Mucosa of descending colon (tissue), 3 donors: ENCODE data around the gene RALGPS1. TPM values are rescaled to one million over a fixed set of nuclear protein-coding genes. Genes with fewer than 3 reads are reported as not detected.

Experiments
- ATAC-seq: fragments of 200-7000 bp; cut with Tn5 transposase; one replicate; pipeline ENCODE4 v1.9.1; 2020; ENCODE audit warnings: mild to moderate bottlenecking, moderate library complexity
- DNase-seq, 3 donors: peaks; one replicate each; pipeline ENCODE4 v3.0.0-alpha.2; 2020
- H3K36me3 ChIP-seq: fragments of 200-600 bp; one replicate; pipeline ENCODE4 v1.8.0; 2021; ENCODE audit warnings: low read depth, mild to moderate bottlenecking
- H3K4me1 ChIP-seq: fragments of 200-600 bp; one replicate; pipeline ENCODE4 v1.8.0; 2021; ENCODE audit warnings: low read depth, mild to moderate bottlenecking
- H3K4me3 ChIP-seq: fragments of 200-600 bp; one replicate; pipeline ENCODE4 v1.8.0; 2021; ENCODE audit warnings: mild to moderate bottlenecking
- H3K9me3 ChIP-seq: fragments of 200-600 bp; one replicate; pipeline ENCODE4 v1.8.0; 2021; ENCODE audit warnings: mild to moderate bottlenecking
- intact Hi-C, 2 donors: fragments of 100-400 bp; cut with DNase I in 1 of 2; cut with micrococcal nuclease in 1 of 2; formaldehyde crosslinking; loops; one replicate each; pipeline versions ENCODE4 v1.11.0 to v1.11.1; 2022; cut with DNase I, micrococcal nuclease
- total RNA-seq, 3 donors: library from RNA; stranded (reverse); fragmentation: NEBNext Ultra II Directional in 2 of 3; extraction: Animal tissue kit (Norgen Biotek cat#: 25700) in 2 of 3; gene quantifications; one replicate each; pipeline versions ENCODE4 v1.2.1 to v1.2.4, GENCODE V29; 2021 to 2023
- TF ChIP-seq, protein P1 (sequence below): fragments of 200-600 bp; IDR thresholded peaks from one replicate; pipeline ENCODE4 v1.8.0; 2022; ENCODE audit warnings: antibody characterized with exemption, mild to moderate bottlenecking
- donor health status: DM: no; HTN: no; CAD: no; lungs with moderate emphysema.
- donor health status: DM: no; HTN: no; CAD: no.
- donor health status: DM: no; HTN: yes; CAD: no.

Gene RALGPS1
- total RNA-seq, 3 donors from 2014 or later: 31.3 to 55.4 (median 32.1) TPM

DNA sequence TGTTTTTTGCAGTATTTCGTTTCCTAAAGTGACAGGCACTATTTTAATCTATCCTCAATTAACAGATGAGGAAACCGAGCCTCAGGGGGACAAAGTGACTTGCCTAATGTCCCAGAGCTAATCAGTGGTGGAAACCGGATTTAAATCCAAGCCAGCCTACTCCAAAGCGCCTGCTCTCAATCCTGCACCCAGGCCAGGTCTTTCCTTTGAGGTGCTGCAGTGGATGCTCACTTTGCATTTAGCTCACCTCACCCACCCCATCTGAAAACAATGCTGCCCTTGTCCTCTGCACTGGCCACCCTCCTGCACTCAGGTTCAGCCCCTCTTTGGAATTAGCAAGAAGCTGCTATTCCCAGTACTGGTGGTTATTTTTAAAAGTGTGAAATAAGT lies 191.9 kb downstream of the RALGPS1 start:
- no peaks in the 10 kb centered on the region for H3K36me3 ChIP-seq
- no peaks in the 10 kb centered on the region for H3K9me3 ChIP-seq
- intact Hi-C loops: no loop called here
- ATAC-seq: no peak
- TF ChIP-seq, protein P1, sequence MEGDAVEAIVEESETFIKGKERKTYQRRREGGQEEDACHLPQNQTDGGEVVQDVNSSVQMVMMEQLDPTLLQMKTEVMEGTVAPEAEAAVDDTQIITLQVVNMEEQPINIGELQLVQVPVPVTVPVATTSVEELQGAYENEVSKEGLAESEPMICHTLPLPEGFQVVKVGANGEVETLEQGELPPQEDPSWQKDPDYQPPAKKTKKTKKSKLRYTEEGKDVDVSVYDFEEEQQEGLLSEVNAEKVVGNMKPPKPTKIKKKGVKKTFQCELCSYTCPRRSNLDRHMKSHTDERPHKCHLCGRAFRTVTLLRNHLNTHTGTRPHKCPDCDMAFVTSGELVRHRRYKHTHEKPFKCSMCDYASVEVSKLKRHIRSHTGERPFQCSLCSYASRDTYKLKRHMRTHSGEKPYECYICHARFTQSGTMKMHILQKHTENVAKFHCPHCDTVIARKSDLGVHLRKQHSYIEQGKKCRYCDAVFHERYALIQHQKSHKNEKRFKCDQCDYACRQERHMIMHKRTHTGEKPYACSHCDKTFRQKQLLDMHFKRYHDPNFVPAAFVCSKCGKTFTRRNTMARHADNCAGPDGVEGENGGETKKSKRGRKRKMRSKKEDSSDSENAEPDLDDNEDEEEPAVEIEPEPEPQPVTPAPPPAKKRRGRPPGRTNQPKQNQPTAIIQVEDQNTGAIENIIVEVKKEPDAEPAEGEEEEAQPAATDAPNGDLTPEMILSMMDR: no peak
- H3K4me1 ChIP-seq: no peaks in the 10 kb centered on the region
- DNase-seq: no peak
- H3K4me3 ChIP-seq: no peak overlapping the region

DNA sequence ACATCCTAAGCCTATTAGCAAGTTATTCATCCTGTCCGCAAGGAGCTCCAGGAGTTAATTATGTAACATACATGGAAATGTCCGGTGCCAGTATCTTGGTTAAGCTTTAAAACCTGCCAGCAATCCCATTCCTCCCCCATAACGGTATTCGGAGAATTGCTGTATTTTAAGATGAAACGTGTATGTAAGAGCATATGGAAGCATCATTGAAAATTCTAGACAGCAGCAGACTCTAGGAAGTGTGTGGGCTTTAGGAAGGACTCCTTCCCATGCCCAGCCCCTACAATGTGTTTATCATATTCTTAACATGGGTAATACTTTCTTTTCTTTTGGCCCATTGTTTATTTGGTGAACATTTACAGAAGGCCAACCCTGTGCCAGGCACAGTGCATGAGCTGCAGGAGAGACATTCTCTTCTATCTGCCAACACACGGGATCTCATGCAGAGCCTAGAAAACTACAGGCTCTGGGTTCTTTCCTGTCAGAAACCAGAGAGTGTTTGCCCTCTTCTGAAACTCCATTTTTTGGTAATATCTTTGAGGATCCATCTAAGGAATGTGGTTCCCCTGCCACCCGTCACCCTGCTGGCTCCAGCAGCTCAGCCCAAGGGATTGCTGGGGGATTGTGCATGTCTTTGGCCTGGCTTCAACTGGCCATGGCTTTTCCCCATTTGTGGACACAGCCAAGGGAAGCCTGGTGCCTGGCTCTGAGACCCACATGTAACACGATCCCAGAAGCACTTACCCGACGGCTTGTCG lies 192.8 kb downstream of the RALGPS1 start:
- H3K4me1 ChIP-seq: no peaks in the 10 kb centered on the region
- H3K4me3 ChIP-seq: no peak overlapping the region
- DNase-seq (no peak), ATAC-seq (no peak)
- TF ChIP-seq, protein P1: no peak
- no peaks in the 10 kb centered on the region for H3K9me3 ChIP-seq
- intact Hi-C loops: no loop called here
- H3K36me3 ChIP-seq: no peaks in the 10 kb centered on the region

DNA sequence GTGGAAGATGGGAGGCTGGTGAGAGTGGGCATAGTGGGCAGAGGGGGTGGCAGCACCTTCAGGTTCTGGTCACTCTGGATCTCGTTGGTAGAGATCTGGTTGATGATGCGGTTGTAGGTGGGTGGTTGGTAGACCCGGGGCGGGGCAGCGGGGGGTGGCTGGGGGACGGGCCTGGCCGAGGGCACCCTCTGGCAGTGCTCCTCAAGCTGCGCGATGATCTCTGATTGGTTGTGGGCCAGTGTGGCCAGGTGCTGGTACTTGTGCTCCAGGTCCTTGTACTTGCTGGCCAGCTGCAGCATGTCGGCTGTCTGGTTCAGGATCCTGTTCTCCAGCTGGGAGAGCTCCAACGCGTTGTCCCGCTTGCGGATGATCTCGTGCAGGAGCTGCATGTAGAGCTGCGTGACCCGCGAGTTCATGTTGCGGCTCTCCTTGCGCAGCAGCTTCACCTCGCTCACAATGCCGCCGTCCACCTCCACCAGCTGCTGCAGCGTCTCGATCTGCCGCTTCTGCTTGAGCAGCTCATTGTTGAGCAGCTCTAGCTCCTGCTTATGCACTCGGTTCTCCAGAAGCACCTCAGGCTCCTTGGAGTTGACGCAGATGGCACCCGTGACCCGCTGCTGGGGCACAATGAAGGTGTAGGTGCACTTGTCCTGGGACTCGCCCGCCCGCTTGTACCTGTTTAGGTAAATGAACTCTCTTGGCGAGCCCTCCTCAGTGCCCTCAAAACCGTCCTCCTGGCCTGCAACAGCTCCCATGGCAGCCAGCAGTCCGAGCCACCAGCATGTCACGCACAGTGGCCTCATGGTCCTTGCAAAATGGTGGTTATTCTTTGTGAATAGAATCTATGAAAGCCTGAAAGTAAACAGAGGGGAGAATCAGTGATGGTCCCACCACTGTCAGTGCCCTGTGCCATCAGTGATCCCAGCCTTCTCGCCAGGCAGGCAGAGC lies 193.6 kb downstream of the RALGPS1 start:
- H3K4me3 ChIP-seq: no peak overlapping the region
- TF ChIP-seq, protein P1: no peak
- intact Hi-C loops: no loop called here
- no peak for DNase-seq
- no peaks in the 10 kb centered on the region for H3K9me3 ChIP-seq
- H3K4me1 ChIP-seq: no peaks in the 10 kb centered on the region
- ATAC-seq: no peak
- H3K36me3 ChIP-seq: no peaks in the 10 kb centered on the region

DNA sequence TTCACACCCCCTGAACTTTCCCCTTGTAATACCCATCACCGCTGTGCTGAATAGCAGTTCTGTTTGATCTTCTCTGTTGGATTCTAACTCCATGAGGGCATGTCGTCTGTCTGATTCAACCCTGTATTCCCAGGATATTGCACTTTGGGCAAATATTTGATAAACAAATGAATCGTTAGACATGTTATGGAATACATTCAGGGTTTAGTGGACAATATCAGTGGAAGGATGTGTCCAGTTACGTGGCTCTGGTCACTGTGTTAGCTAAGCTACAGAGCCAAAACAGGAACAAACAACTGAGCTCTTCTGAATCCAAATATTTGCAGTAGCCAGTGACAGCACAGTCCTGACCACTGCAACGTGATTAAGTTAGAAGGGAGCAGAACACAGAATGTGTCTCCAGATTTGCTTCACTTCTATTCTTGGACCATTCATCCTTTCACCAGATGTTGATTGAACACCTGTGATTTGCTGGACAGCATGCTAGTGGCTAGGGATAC lies 194.7 kb downstream of the RALGPS1 start:
- H3K4me1 ChIP-seq: no peaks in the 10 kb centered on the region

DNA sequence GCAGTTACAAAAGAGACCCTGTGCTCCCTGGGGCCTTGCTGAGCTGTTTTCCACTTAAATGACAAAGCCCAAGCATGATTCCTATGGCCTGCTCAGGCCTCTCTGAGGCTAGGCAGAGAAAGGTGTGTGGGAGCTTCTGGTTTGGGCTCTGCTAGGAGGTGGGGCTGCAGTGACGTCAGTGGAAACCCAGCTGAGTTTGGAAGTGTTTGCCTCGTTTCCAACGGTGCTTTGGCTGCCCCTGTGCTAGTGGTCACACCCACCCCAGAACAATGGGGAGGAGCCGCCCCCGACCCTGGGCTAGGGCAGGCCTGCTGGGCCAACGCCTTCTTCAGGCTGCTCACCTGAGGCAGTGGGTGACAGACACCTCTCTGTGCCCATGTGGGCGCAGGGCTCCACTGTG lies 197.5 kb downstream of the RALGPS1 start:
- TF ChIP-seq, protein P1: no peak
- Histone ChIP-seq H3K4me3 (no peak overlapping the region), H3K36me3 (no peaks in the 10 kb centered on the region), H3K9me3 (no peaks in the 10 kb centered on the region), H3K4me1 (no peaks in the 10 kb centered on the region)
- DNase-seq (no peak), ATAC-seq (peak; percentile 45)
- intact Hi-C loops: no loop called here

More for the DNA sequence above, 194.7 kb downstream of the RALGPS1 start:
- DNase-seq (no peak), ATAC-seq (peak; percentile 36)
- TF ChIP-seq, protein P1: no peak
- no peaks in the 10 kb centered on the region for H3K9me3 ChIP-seq
- no peaks in the 10 kb centered on the region for H3K36me3 ChIP-seq
- intact Hi-C loops: no loop called here
- H3K4me3 ChIP-seq: no peak overlapping the region
